ENCODE measurements around the gene LARP1B.
A peak's percentile ranks its signal among the peaks of the same experiment; 100 is the strongest.
"Not testable (repeated sequence)": the region's sequence is repeated elsewhere in the genome, so short reads cannot be mapped to it uniquely, and the experiment has no call there.

The LARP1B gene

DNA sequence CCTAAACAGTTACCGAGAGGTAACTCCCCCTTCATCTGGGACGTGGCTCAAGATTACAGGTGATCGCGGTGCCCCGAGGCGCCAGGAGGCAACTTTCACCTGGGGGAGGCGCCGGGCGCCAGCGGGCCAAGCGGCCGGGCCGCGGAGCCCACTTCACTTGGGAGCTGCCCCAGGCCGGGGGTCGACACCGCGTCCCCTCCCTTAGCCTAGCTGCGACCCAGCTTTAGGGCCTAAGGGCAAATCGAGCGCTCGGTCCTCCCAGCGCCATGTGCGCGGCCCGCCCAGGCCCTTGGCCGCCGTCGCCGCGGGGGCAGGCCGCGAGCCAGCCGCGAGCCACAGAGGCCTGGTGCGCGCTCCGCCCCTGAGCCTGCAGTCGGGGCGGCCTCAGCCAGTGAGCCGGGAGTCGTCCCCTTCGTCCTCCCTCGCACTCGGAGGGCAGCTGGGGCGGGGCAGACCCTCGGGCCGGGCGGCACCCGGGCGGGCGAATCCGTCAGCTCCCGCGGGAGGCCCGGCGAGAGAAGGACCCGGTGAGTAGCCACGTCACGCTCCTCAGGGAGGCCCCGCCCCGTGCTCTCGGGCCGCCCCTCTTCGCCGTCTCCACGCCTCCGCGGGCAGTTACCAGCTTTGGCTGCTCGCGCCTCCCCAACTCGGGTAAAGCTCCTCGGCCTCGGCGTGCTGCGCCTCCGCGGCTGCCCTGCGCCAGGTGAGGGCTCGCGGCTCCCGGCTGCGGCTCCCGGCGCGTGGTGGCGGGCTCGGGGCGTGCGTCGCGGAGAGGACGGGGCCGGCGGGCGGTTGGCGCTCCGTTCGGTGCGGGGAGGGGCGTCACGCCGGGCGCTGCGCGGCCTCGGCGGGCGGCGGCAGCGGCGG lies at the start of gene LARP1B:
TSS of gene LARP1B (plus strand) at position 614 of the 867 bp plus-strand sequence. CDS start 13,640 bp downstream, outside the sequence.
- TF ChIP-seq POLR2A (IDR thresholded peaks at IDR 0.05; ENCODE audit: low read length): peak; percentile 96
- TF ChIP-seq GATA1 (IDR thresholded peaks at IDR 0.05; ENCODE audit: low read depth, low read length): no peak
- peak; percentile 97 to 98 for DNase-seq

GRCh38 chr4:128025319-128025718 lies 35.8 kb upstream of the LARP1B start:
- DNase-seq: no peak
- no peak for TF ChIP-seq GATA1 (IDR thresholded peaks at IDR 0.05; ENCODE audit: low read depth, low read length)
- no peak for TF ChIP-seq POLR2A (IDR thresholded peaks at IDR 0.05; ENCODE audit: low read length)

GRCh38 chr4:128029907-128030306 lies 31.2 kb upstream of the LARP1B start:
- no peak for DNase-seq
- TF ChIP-seq POLR2A (IDR thresholded peaks at IDR 0.05; ENCODE audit: low read length) (no peak), GATA1 (IDR thresholded peaks at IDR 0.05; ENCODE audit: low read depth, low read length) (no peak)

DNA sequence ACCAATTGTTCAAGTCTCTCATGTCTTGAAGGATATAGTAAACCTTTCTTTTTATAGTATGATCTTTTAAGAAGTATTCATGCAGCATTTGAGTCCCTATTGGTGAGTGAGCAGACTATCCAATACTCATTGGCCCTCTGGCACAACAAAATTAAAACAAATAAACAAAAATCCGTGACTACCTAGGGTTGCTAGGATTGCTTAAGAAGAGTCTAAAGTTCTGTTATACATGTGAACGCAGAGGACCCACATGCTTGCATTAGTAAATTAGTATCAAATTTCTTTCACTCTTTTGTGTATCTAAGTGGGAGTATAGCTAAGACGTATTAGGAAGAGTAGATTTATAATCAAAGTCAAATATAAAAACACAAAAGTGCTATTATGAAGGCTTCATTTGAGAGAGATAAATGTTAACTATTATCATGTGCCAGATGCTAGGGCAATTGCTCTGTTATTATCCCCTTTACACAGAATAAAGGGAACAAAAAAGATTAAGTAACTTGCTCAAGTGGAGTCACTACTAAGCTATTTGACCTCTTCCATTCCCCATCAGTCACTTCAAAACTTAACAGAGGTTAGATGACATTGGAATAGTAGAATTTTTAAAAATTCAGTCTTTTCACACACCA lies 29.2 kb upstream of the LARP1B start:
- DNase-seq: no peak
- TF ChIP-seq GATA1 (IDR thresholded peaks at IDR 0.05; ENCODE audit: low read depth, low read length) (no peak), POLR2A (IDR thresholded peaks at IDR 0.05; ENCODE audit: low read length) (no peak)

DNA sequence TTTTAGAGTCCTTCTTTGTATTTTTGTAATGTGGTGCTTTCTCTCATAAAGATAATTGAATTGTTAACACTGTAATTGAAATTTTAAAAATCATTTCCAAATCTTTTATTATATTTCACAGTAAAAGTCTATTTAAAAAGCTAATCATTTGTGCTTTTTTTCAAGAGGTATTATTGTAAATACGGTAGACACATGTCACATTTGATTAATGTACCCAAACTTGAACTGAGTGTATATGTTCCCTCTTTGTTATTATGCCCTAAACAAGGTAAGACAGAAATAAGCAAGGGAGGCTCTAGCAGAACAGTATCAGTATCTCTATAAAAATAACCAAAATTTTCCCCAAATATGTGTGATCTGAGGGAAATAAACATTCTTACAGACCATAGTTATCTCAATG lies 21.5 kb upstream of the LARP1B start:
- TF ChIP-seq POLR2A (IDR thresholded peaks at IDR 0.05; ENCODE audit: low read length): no peak
- no peak for TF ChIP-seq GATA1 (IDR thresholded peaks at IDR 0.05; ENCODE audit: low read depth, low read length)
- DNase-seq: no peak

DNA sequence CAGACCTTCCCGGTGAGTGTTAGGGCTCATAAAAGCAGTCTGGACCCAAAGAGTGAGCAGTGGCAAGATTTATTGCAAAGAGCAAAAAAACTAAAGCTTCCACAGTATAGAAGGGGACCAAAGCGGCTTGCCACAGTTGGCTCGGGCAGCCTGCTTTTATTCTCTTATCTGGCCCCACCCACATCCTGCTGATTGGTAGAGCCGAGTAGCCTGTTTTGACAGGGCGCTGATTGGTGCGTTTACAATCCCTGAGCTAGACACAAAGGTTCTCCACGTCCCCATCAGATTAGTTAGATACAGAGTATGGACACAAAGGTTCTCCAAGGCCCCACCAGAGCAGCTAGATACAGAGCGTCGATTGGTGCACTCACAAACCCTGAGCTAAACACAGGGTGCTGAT lies 14.1 kb upstream of the LARP1B start:
- DNase-seq: not testable (repeated sequence)

GRCh38 chr4:128047514-128047913 lies 13.6 kb upstream of the LARP1B start:
- not testable (repeated sequence) for DNase-seq

- peak; percentile 50 to 59 for DNase-seq
Observed at GRCh38 chr4:128051229-128051628, 9.9 kb upstream of the LARP1B start.

- not testable (repeated sequence) for DNase-seq
Observed at GRCh38 chr4:128054907-128055306, 6.2 kb upstream of the LARP1B start.

GRCh38 chr4:128055441-128056206 lies 5.5 kb upstream of the LARP1B start:
- not testable (repeated sequence) for DNase-seq

GRCh38 chr4:128056396-128056795 lies 4.7 kb upstream of the LARP1B start:
- no peak for TF ChIP-seq POLR2A (IDR thresholded peaks at IDR 0.05; ENCODE audit: low read length)
- no peak for TF ChIP-seq GATA1 (IDR thresholded peaks at IDR 0.05; ENCODE audit: low read depth, low read length)
- no peak for DNase-seq

DNA sequence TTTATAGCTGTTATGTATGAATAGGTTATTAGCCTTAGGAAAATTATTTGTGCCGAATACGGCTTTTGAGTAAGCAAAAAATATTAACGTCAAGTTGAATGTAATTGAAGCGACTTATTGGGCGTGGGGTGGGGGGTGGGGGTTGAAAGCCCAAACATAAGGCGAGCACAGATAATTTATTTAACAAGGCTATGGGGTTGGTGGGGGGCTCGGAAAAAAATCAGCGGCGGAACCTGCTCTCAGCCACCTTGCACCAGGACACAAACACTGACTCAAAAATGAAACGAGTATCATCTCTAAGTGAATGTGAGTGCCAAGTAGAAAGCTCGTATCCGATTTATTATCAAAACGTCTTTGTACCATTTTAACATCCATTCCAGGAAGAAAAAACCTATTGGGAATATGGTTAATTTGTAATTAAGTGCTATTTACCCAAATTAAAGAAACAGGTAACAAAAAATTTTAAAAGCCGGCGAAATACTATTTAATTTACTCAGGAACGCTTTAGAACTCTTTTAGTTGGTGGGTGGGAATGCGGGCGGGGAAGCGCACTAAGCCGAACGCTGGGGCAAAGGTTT lies 902 bp upstream of the LARP1B start:
- peak; percentile 35 to 57 for DNase-seq
- TF ChIP-seq GATA1 (IDR thresholded peaks at IDR 0.05; ENCODE audit: low read depth, low read length) (no peak), POLR2A (IDR thresholded peaks at IDR 0.05; ENCODE audit: low read length) (no peak)

GRCh38 chr4:128061566-128062536 lies 739 bp downstream of the LARP1B start:
- peak; percentile 19 for TF ChIP-seq POLR2A (IDR thresholded peaks at IDR 0.05; ENCODE audit: low read length)
- no peak for TF ChIP-seq GATA1 (IDR thresholded peaks at IDR 0.05; ENCODE audit: low read depth, low read length)
- peak; percentile 74 to 84 for DNase-seq

GRCh38 chr4:128066453-128066820 lies 5.3 kb downstream of the LARP1B start:
- not testable (repeated sequence) for DNase-seq

Measured in erythroblast (primary cell).